H9 (cell line): Measurements from ENCODE around the gene INTS6. TPM values are rescaled to one million over a fixed set of nuclear protein-coding genes. Genes with fewer than 3 reads are reported as not detected.

Experiments
- DNase-seq: peaks from one replicate; pipeline ENCODE4 v3.0.0-alpha.2; 2017
- H2AFZ ChIP-seq: one replicate; pipeline ENCODE4 v1.6.1; 2013; ENCODE audit warnings: mild to moderate bottlenecking, low read length, control low read depth, moderate library complexity
- H2AK5ac ChIP-seq: 2 replicates; pipeline ENCODE4 v1.6.1; 2013; ENCODE audit warnings: low read length, control low read depth, mixed read lengths; ENCODE audit not compliant: insufficient read length
- H2BK120ac ChIP-seq: one replicate; pipeline ENCODE4 v1.6.1; 2013; ENCODE audit warnings: low read depth, mild to moderate bottlenecking, low read length, control low read depth, inconsistent platforms; ENCODE audit not compliant: poor library complexity, severe bottlenecking
- H2BK12ac ChIP-seq: 2 replicates; pipeline ENCODE4 v1.6.1; 2013; ENCODE audit warnings: low read length, control low read depth, mixed read lengths, low read depth; ENCODE audit not compliant: insufficient read length
- H2BK15ac ChIP-seq: 2 replicates; pipeline ENCODE4 v1.6.1; 2013; ENCODE audit warnings: low read depth, low read length, control low read depth
- H2BK20ac ChIP-seq: one replicate; pipeline ENCODE4 v1.6.1; 2013; ENCODE audit warnings: low read depth, mild to moderate bottlenecking, low read length, control low read depth, inconsistent platforms; ENCODE audit not compliant: poor library complexity, severe bottlenecking
- H2BK5ac ChIP-seq: 2 replicates; pipeline ENCODE4 v1.6.1; 2013; ENCODE audit warnings: low read length, control low read depth, mixed read lengths; ENCODE audit not compliant: insufficient read length
- H3K14ac ChIP-seq: 2 replicates; pipeline ENCODE4 v1.6.1; 2013; ENCODE audit warnings: low read length, control low read depth; ENCODE audit not compliant: insufficient read depth
- H3K18ac ChIP-seq: 2 replicates; pipeline ENCODE4 v1.6.1; 2013; ENCODE audit warnings: low read depth, mild to moderate bottlenecking, mixed read lengths, low read length, control low read depth; ENCODE audit not compliant: insufficient read length
- H3K23ac ChIP-seq: 2 replicates; pipeline ENCODE4 v1.6.1; 2013; ENCODE audit warnings: low read length, control low read depth, mixed read lengths, low read depth; ENCODE audit not compliant: insufficient read length
- H3K23me2 ChIP-seq: 2 replicates; pipeline ENCODE4 v1.6.1; 2013; ENCODE audit warnings: low read depth, mild to moderate bottlenecking, mixed read lengths, low read length, control low read depth; ENCODE audit not compliant: insufficient read length, poor library complexity, severe bottlenecking
- H3K27ac ChIP-seq: 2 replicates; pipeline ENCODE4 v1.5.1; 2013; ENCODE audit warnings: low read length, control low read depth, mixed read lengths, low read depth; ENCODE audit not compliant: insufficient read length
- H3K27me3 ChIP-seq: 2 replicates; pipeline ENCODE4 v1.6.1; 2013; ENCODE audit warnings: low read length, control low read depth, inconsistent platforms; ENCODE audit not compliant: insufficient read depth
- H3K4ac ChIP-seq: 2 replicates; pipeline ENCODE4 v1.6.1; 2013; ENCODE audit warnings: low read depth, mild to moderate bottlenecking, control low read depth, inconsistent platforms, low read length, moderate library complexity
- H3K4me1 ChIP-seq: 2 replicates; pipeline ENCODE4 v1.6.1; 2013; ENCODE audit warnings: low read length, control low read depth, inconsistent platforms; ENCODE audit not compliant: insufficient read depth
- H3K4me2 ChIP-seq: 2 replicates; pipeline ENCODE4 v1.6.1; 2013; ENCODE audit warnings: low read length, control low read depth, mixed read lengths; ENCODE audit not compliant: insufficient read length, insufficient read depth
- H3K56ac ChIP-seq: 2 replicates; pipeline ENCODE4 v1.6.1; 2013; ENCODE audit warnings: low read depth, mild to moderate bottlenecking, mixed read lengths, low read length, control low read depth; ENCODE audit not compliant: insufficient read length
- H3K79me1 ChIP-seq: 2 replicates; pipeline ENCODE4 v1.6.1; 2013; ENCODE audit warnings: low read depth, mild to moderate bottlenecking, moderate library complexity, low read length, control low read depth, inconsistent platforms; ENCODE audit not compliant: insufficient read depth, poor library complexity, severe bottlenecking
- H3K79me2 ChIP-seq: 2 replicates; pipeline ENCODE4 v1.6.1; 2013; ENCODE audit warnings: low read length, control low read depth, inconsistent platforms; ENCODE audit not compliant: insufficient read depth
- H3K9ac ChIP-seq: 2 replicates; pipeline ENCODE4 v1.6.1; 2013; ENCODE audit warnings: low read length, control low read depth, mixed read lengths; ENCODE audit not compliant: insufficient read length; ENCODE audit errors: extremely low read depth
- H3K9me3 ChIP-seq: one replicate; pipeline ENCODE4 v1.6.1; 2013; ENCODE audit warnings: low read depth, low read length, inconsistent platforms; ENCODE audit not compliant: control insufficient read depth
- H3T11ph ChIP-seq: one replicate; pipeline ENCODE4 v1.6.1; 2013; ENCODE audit warnings: mild to moderate bottlenecking, low read length, control low read depth, inconsistent platforms
- H4K20me1 ChIP-seq: one replicate; pipeline ENCODE4 v1.6.1; 2013; ENCODE audit not compliant: control insufficient read depth, insufficient read length, insufficient read depth
- H4K5ac ChIP-seq: 2 replicates; pipeline ENCODE4 v1.6.1; 2013; ENCODE audit warnings: low read depth, mild to moderate bottlenecking, mixed read lengths, low read length, control low read depth; ENCODE audit not compliant: insufficient read length
- H4K8ac ChIP-seq: replicated peaks from 2 replicates; pipeline ENCODE4 v1.6.1; 2013; ENCODE audit warnings: low read length, control low read depth, mixed read lengths, low read depth; ENCODE audit not compliant: insufficient read length
- H4K91ac ChIP-seq: 2 replicates; pipeline ENCODE4 v1.6.1; 2013; ENCODE audit warnings: low read depth, mild to moderate bottlenecking, moderate library complexity, mixed read lengths, low read length, control low read depth; ENCODE audit not compliant: insufficient read length
- H3K27ac Mint-ChIP-seq, 3 experiments: 2 replicates in 2 of 3; 3 replicates in 1 of 3; pipeline ENCODE4 v1.8.0; 2020 to 2021; ENCODE audit warnings: mixed read lengths in 3 of 3, mild to moderate bottlenecking in 1 of 3, moderate library complexity in 1 of 3
- H3K27me3 Mint-ChIP-seq: 2 replicates; pipeline ENCODE4 v1.8.0; 2021; ENCODE audit warnings: low read depth, mild to moderate bottlenecking, moderate library complexity, mixed read lengths
- H3K36me3 Mint-ChIP-seq, 3 experiments: 2 replicates in 2 of 3; 3 replicates in 1 of 3; pipeline ENCODE4 v1.8.0; 2020 to 2021; ENCODE audit warnings: low read depth in 3 of 3, mixed read lengths in 3 of 3; ENCODE audit not compliant: insufficient read depth in 1 of 3
- H3K4me1 Mint-ChIP-seq, 2 experiments: 2 replicates each; pipeline ENCODE4 v1.8.0; 2020; ENCODE audit warnings: mixed read lengths in 2 of 2
- H3K4me3 Mint-ChIP-seq, 2 experiments: 2 replicates in 1 of 2; 3 replicates in 1 of 2; pipeline ENCODE4 v1.8.0; 2020 to 2021; ENCODE audit warnings: mild to moderate bottlenecking in 2 of 2, mixed read lengths in 2 of 2, moderate library complexity in 1 of 2
- H3K9me3 Mint-ChIP-seq, 2 experiments: 2 replicates in 1 of 2; 3 replicates in 1 of 2; pipeline ENCODE4 v1.8.0; 2020; ENCODE audit warnings: mild to moderate bottlenecking in 2 of 2, mixed read lengths in 2 of 2, moderate library complexity in 1 of 2
- CTCF ChIP-seq: fragments of 200-600 bp; sonication (generic); conservative IDR thresholded peaks from 3 replicates; pipeline ENCODE4 v1.8.0; 2021; ENCODE audit warnings: antibody characterized with exemption, mild to moderate bottlenecking
- WGBS: extraction: QIAGEN DNeasy Blood & Tissue Kit; methylation state at CpG from one replicate; pipeline ENCODE4 v1.1.7; 2013; ENCODE audit warnings: missing lambda C conversion rate, low lambda C conversion rate, mixed read lengths; ENCODE audit not compliant: insufficient read length; ENCODE audit errors: extremely low coverage; 5-methylcytosine and 5-hydroxymethylcytosine counted together
- total RNA-seq: library from RNA; stranded (reverse); gene quantifications from 2 replicates; pipeline ENCODE4 v1.2.1, GENCODE V29; 2021

INTS6 gene
- total RNA-seq, 1 experiment from 2014 or later = 61.2 TPM

- H3K9me3 Mint-ChIP-seq = peaks cover 0 to 1% of the 10 kb centered on the region in 2 experiments; a peak in 1 of 5 replicates
- Histone ChIP-seq H3K9ac (no peak overlapping the region), H3T11ph (no peak overlapping the region), H2AFZ (no peak overlapping the region), H4K5ac (no peak overlapping the region), H2BK15ac (no peak overlapping the region), H3K27me3 (no peaks in the 10 kb centered on the region), H4K20me1 (no peaks in the 10 kb centered on the region), H2BK20ac (no peak overlapping the region), H3K79me2 (no peaks in the 10 kb centered on the region), H3K4me1 (no peaks in the 10 kb centered on the region), H3K4ac (no peak overlapping the region), H2BK12ac (no peak overlapping the region), H3K27ac (no peak overlapping the region), H2BK120ac (no peak overlapping the region), H3K14ac (no peak overlapping the region), H2AK5ac (no peak overlapping the region), H3K23me2 (no peaks in the 10 kb centered on the region), H3K18ac (no peak overlapping the region), H3K79me1 (no peaks in the 10 kb centered on the region), H4K91ac (no peak overlapping the region), H4K8ac (no peak overlapping the region), H3K4me2 (no peak overlapping the region), H2BK5ac (no peak overlapping the region), H3K9me3 (no peaks in the 10 kb centered on the region), H3K56ac (no peak overlapping the region), H3K23ac (no peak overlapping the region)
- no CpG with 5 or more reads among the region's 2 CpGs for whole genome bisulfite sequencing
- H3K4me1 Mint-ChIP-seq = no peaks in the 10 kb centered on the region
- no peak overlapping the region for H3K27ac Mint-ChIP-seq
- no peaks in the 10 kb centered on the region for H3K36me3 Mint-ChIP-seq
- no peaks in the 10 kb centered on the region for H3K27me3 Mint-ChIP-seq
- no peak for DNase-seq
- H3K4me3 Mint-ChIP-seq = no peak overlapping the region
- no peak for TF ChIP-seq CTCF
Observed at GRCh38 chr13:51477653-51478324, 25.0 kb upstream of the INTS6 start.
